ENCODE results near the gene CHSY1. TPM values are rescaled to one million over a fixed set of nuclear protein-coding genes. Genes with fewer than 3 reads are reported as not detected.

Gene CHSY1
- polyA plus RNA-seq, 3 donors, result 2.7 to 19.0 (median 3.0) TPM

- Histone ChIP-seq H3K79me2 (ENCODE audit: insufficient read depth, low read length) (no peaks in the 10 kb centered on the region), H3K27ac (ENCODE audit: low read depth in 1 of 2, low read length in 2 of 2) (no peak overlapping the region), H3K9ac (ENCODE audit: insufficient read depth, low read length, poor library complexity, severe bottlenecking) (no peak overlapping the region), H3K9me3 (replicated peaks in 1 of 2; ENCODE audit: control insufficient read depth in 1 of 2, insufficient read depth in 1 of 2, low read length in 2 of 2) (no peaks in the 10 kb centered on the region), H3K36me3 (replicated peaks in 1 of 2; ENCODE audit: control insufficient read depth in 1 of 2, insufficient read depth in 2 of 2, low read length in 2 of 2) (no peaks in the 10 kb centered on the region), H3K4me2 (replicated peaks; ENCODE audit: extremely low read depth, low read length, poor library complexity, severe bottlenecking) (no peak overlapping the region), H2AFZ (ENCODE audit: insufficient read depth, low read depth, low read length, poor library complexity, severe bottlenecking) (no peak overlapping the region), H4K20me1 (ENCODE audit: insufficient read depth, low read length) (no peaks in the 10 kb centered on the region), H3K27me3 (ENCODE audit: control insufficient read depth in 2 of 2, insufficient read depth in 2 of 2, low read length in 2 of 2) (no peaks in the 10 kb centered on the region), H3K4me3 (replicated peaks in 1 of 3; ENCODE audit: low read depth in 2 of 3, low read length in 3 of 3) (no peak overlapping the region), H3K4me1 (ENCODE audit: control insufficient read depth in 1 of 2, insufficient read depth in 2 of 2, low read length in 2 of 2) (peaks cover 66 to 69% of the 10 kb centered on the region in 2 donors)
- intact Hi-C loops (cut with micrococcal nuclease), result no loop called here
- Mint-ChIP-seq H3K9me3 (peaks cover 0 to 2% (median 0%) of the 10 kb centered on the region in 7 donors), H3K36me3 (no peaks in the 10 kb centered on the region), H3K27me3 (ENCODE audit: low read depth in 3 of 3) (peaks cover 0 to 11% (median 3%) of the 10 kb centered on the region in 3 donors), H3K4me1 (peaks cover 62% of the 10 kb centered on the region), H3K27ac (peak overlapping the region in 4 of 7 donors; percentile 3 to 51 (median 31)), H3K4me3 (peak overlapping the region in 1 of 2 donors; percentile 46)
- no peak for TF ChIP-seq CTCF (IDR thresholded peaks at IDR 0.05)
- WGBS (ENCODE audit: insufficient coverage), result 12% methylated on average over 13 of the region's 14 CpGs
- DNase-seq, result peak in 1 of 3 donors; percentile 27
Measured at GRCh38 chr15:101135532-101136166, 116.2 kb downstream of the CHSY1 start.

DNA sequence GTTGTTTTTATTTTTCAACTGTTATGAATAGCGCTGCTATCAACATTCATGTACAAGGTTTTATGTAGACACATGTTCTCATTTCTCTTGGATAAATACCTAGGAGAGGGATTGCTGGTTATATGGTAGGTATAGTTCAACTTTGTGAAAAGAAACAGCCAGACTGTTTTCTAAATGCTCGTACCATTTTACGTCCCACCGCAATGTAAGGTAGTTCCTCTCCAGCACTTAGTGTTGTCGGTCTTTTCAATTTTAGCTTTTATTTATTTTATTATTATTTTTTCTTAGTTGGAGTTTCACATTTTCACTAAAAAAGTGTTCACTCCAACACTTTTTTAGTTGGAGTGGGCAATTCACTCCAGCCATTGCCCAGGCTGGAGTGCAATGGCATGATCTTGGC, 117.1 kb downstream of the CHSY1 start:
- no peaks in the 10 kb centered on the region for H3K9me3 ChIP-seq (replicated peaks in 1 of 2; ENCODE audit: control insufficient read depth in 1 of 2, insufficient read depth in 1 of 2, low read length in 2 of 2)
- Mint-ChIP-seq H3K4me1 (peaks cover 60% of the 10 kb centered on the region), H3K27me3 (ENCODE audit: low read depth in 3 of 3) (peaks cover 0 to 11% (median 3%) of the 10 kb centered on the region in 3 donors), H3K9me3 (peaks cover 0 to 2% (median 0%) of the 10 kb centered on the region in 7 donors), H3K36me3 (no peaks in the 10 kb centered on the region), H3K4me3 (no peak overlapping the region), H3K27ac (no peak overlapping the region)
- H3K4me2 ChIP-seq (replicated peaks; ENCODE audit: extremely low read depth, low read length, poor library complexity, severe bottlenecking), result no peak overlapping the region
- no peak for DNase-seq
- H3K4me1 ChIP-seq (ENCODE audit: control insufficient read depth in 1 of 2, insufficient read depth in 2 of 2, low read length in 2 of 2), result peaks cover 63 to 67% of the 10 kb centered on the region in 2 donors
- intact Hi-C loops (cut with micrococcal nuclease), result no loop called here
- no CpG with 5 or more reads among the region's 5 CpGs for WGBS (ENCODE audit: insufficient coverage)
- TF ChIP-seq CTCF (IDR thresholded peaks at IDR 0.05), result no peak
- no peaks in the 10 kb centered on the region for H4K20me1 ChIP-seq (ENCODE audit: insufficient read depth, low read length)
- H3K27ac ChIP-seq (ENCODE audit: low read depth in 1 of 2, low read length in 2 of 2), result no peak overlapping the region
- H2AFZ ChIP-seq (ENCODE audit: insufficient read depth, low read depth, low read length, poor library complexity, severe bottlenecking), result no peak overlapping the region
- H3K9ac ChIP-seq (ENCODE audit: insufficient read depth, low read length, poor library complexity, severe bottlenecking), result no peak overlapping the region
- no peaks in the 10 kb centered on the region for H3K27me3 ChIP-seq (ENCODE audit: control insufficient read depth in 2 of 2, insufficient read depth in 2 of 2, low read length in 2 of 2)
- no peak overlapping the region for H3K4me3 ChIP-seq (replicated peaks in 1 of 3; ENCODE audit: low read depth in 2 of 3, low read length in 3 of 3)
- no peaks in the 10 kb centered on the region for H3K36me3 ChIP-seq (replicated peaks in 1 of 2; ENCODE audit: control insufficient read depth in 1 of 2, insufficient read depth in 2 of 2, low read length in 2 of 2)
- H3K79me2 ChIP-seq (ENCODE audit: insufficient read depth, low read length), result no peaks in the 10 kb centered on the region

All from CD14-positive monocyte (primary cell).